ENCODE data around the gene PHF14.
"Not testable (repeated sequence)": the region's sequence is repeated elsewhere in the genome, so short reads cannot be mapped to it uniquely, and the experiment has no call there.

DNA sequence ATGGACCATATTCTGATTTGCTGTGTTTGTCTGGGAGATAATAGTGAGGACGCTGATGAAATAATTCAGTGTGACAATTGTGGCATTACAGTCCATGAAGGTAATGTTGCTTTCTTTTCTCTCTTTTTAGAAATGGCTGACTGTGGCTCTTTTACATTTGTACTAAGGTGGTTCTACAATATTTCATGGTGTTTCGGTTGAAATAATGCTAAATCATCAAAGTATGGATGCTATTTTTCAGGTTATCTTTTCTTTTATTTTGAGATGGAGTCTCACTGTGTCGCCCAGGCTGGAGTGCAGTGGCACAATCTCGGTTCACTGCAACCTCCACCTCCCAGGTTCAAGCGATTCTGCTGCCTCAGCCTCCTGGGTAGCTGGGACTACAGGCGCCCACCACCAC is 17.1 kb downstream of the PHF14 start:
- TF ChIP-seq, protein P1, sequence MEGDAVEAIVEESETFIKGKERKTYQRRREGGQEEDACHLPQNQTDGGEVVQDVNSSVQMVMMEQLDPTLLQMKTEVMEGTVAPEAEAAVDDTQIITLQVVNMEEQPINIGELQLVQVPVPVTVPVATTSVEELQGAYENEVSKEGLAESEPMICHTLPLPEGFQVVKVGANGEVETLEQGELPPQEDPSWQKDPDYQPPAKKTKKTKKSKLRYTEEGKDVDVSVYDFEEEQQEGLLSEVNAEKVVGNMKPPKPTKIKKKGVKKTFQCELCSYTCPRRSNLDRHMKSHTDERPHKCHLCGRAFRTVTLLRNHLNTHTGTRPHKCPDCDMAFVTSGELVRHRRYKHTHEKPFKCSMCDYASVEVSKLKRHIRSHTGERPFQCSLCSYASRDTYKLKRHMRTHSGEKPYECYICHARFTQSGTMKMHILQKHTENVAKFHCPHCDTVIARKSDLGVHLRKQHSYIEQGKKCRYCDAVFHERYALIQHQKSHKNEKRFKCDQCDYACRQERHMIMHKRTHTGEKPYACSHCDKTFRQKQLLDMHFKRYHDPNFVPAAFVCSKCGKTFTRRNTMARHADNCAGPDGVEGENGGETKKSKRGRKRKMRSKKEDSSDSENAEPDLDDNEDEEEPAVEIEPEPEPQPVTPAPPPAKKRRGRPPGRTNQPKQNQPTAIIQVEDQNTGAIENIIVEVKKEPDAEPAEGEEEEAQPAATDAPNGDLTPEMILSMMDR (IDR thresholded peaks at IDR 0.05) = not testable (repeated sequence)
- not testable (repeated sequence) for TF ChIP-seq EP300, POLR2AphosphoS5, POLR2A (IDR thresholded peaks at IDR 0.05)
